Aortic smooth muscle cell (primary cell): ENCODE data around the gene DPPA5. TPM values are rescaled to one million over a fixed set of nuclear protein-coding genes. Genes with fewer than 3 reads are reported as not detected.

Experiments
- total RNA-seq: library from RNA; depleted of rRNA; stranded (reverse); fragments of >200 nt; gene quantifications from 2 replicates; pipeline ENCODE4 v1.2.3, GENCODE V29; 2014

DPPA5 gene
- total RNA-seq: not detected in 2 replicates

GRCh38 chr6:73353636-73354593, at the start of gene DPPA5:
DPPA5 (minus strand) TSS chr6:73354276; CDS start chr6:73354225, 51 bp downstream.

GRCh38 chr6:73394577-73395354, 40.7 kb upstream of the DPPA5 start, which contains the start of gene DDX43:
DDX43 (plus strand) TSS chr6:73394828; CDS start chr6:73394906, 78 bp downstream.

GRCh38 chr6:73369563-73369962, 15.5 kb upstream of the DPPA5 start, which contains the start of gene OOEP:
OOEP (minus strand) TSS chr6:73369897; CDS start chr6:73369792, 105 bp downstream.

GRCh38 chr6:73362358-73362757, 8.3 kb upstream of the DPPA5 start, which contains the start of gene KHDC3L:
KHDC3L (plus strand) TSS chr6:73362658; CDS start chr6:73362730, 72 bp downstream.

Other genes starting within 250 kb of the DPPA5 start
- gene KHDC1L, start 128.8 kb downstream of the DPPA5 start, total RNA-seq: not detected in 2 replicates
- 2.0 and 4.1 TPM in 2 replicates for gene KHDC1, start 91.1 kb downstream of the DPPA5 start, total RNA-seq
- gene KHDC3L, start 8.4 kb upstream of the DPPA5 start, total RNA-seq: not detected in 2 replicates
- not detected in 2 replicates for gene OOEP, start 15.6 kb upstream of the DPPA5 start, total RNA-seq
- 0.68 and 0.92 TPM in 2 replicates for gene DDX43, start 40.6 kb upstream of the DPPA5 start, total RNA-seq
- gene CGAS, start 98.0 kb upstream of the DPPA5 start, total RNA-seq: 4.2 and 4.4 TPM in 2 replicates
- gene MTO1, start 107.5 kb upstream of the DPPA5 start, total RNA-seq: 23.8 and 31.6 TPM in 2 replicates
- 23,375 and 23,683 TPM in 2 replicates for gene EEF1A1, start 166.8 kb upstream of the DPPA5 start, total RNA-seq